Osteoblast (primary cell): ENCODE results near the gene RCSD1. TPM values are rescaled to one million over a fixed set of nuclear protein-coding genes. Genes with fewer than 3 reads are reported as not detected.

ENCODE experiments used
- DNase-seq: peaks from one replicate; pipeline ENCODE4 v3.0.0; 2011; ENCODE audit warnings: low spot score, mixed read lengths; ENCODE audit not compliant: insufficient read length; ENCODE audit errors: missing footprints
- H2AFZ ChIP-seq: 2 replicates; pipeline ENCODE4 v1.6.0; 2011; ENCODE audit warnings: mild to moderate bottlenecking, low read length
- H3K27ac ChIP-seq: 2 replicates; pipeline ENCODE4 v1.5.1; 2011; ENCODE audit warnings: mild to moderate bottlenecking, low read depth, low read length, moderate library complexity
- H3K27me3 ChIP-seq: 2 replicates; pipeline ENCODE4 v1.6.0; 2012; ENCODE audit warnings: mild to moderate bottlenecking, control low read depth, inconsistent platforms, low read length, moderate library complexity; ENCODE audit not compliant: insufficient read depth
- H3K36me3 ChIP-seq: 2 replicates; pipeline ENCODE4 v1.5.1; 2011; ENCODE audit warnings: mild to moderate bottlenecking, low read length, control low read depth, moderate library complexity; ENCODE audit not compliant: insufficient read depth
- H3K4me1 ChIP-seq: 2 replicates; pipeline ENCODE4 v1.5.1; 2011; ENCODE audit warnings: mild to moderate bottlenecking, low read length, control low read depth, moderate library complexity; ENCODE audit not compliant: insufficient read depth
- H3K4me2 ChIP-seq: 2 replicates; pipeline ENCODE4 v1.6.0; 2011; ENCODE audit warnings: mild to moderate bottlenecking, low read length; ENCODE audit not compliant: insufficient read depth
- H3K4me3 ChIP-seq: fragments of 200-600 bp; sonication (generic); 3 replicates; pipeline ENCODE4 v1.5.1; 2012; ENCODE audit warnings: mild to moderate bottlenecking, low read length, inconsistent platforms; ENCODE audit not compliant: insufficient read depth
- H3K79me2 ChIP-seq: 2 replicates; pipeline ENCODE4 v1.6.0; 2012; ENCODE audit warnings: mild to moderate bottlenecking, low read length, control low read depth, inconsistent platforms; ENCODE audit not compliant: insufficient read depth
- H3K9me3 ChIP-seq: 2 replicates; pipeline ENCODE4 v1.5.1; 2011; ENCODE audit warnings: low read depth, low read length, control low read depth
- H4K20me1 ChIP-seq: 2 replicates; pipeline ENCODE4 v1.6.0; 2012; ENCODE audit warnings: mild to moderate bottlenecking, low read length, control low read depth; ENCODE audit not compliant: insufficient read depth
- total RNA-seq: library from RNA; depleted of rRNA; stranded (reverse); fragments of >200 nt; gene quantifications from 2 replicates; pipeline ENCODE4 v1.2.3, GENCODE V29; 2012
- TF ChIP-seq, protein P1 (sequence below): IDR thresholded peaks from 2 replicates; pipeline ENCODE4 v1.5.1; 2011; ENCODE audit warnings: mild to moderate bottlenecking, low read depth, low read length, moderate library complexity; ENCODE audit errors: extremely low read depth

RCSD1 gene
- total RNA-seq, 1 donor = under 0.01 TPM

GRCh38 chr1:167618789-167619188 lies 11.2 kb upstream of the RCSD1 start:
- Histone ChIP-seq H3K36me3 (no peaks in the 10 kb centered on the region), H3K4me2 (no peak overlapping the region), H3K4me1 (peaks cover 9% of the 10 kb centered on the region), H3K27ac (no peak overlapping the region), H3K27me3 (no peaks in the 10 kb centered on the region), H3K79me2 (no peaks in the 10 kb centered on the region), H2AFZ (no peak overlapping the region), H4K20me1 (no peaks in the 10 kb centered on the region), H3K9me3 (no peaks in the 10 kb centered on the region), H3K4me3 (no peak overlapping the region)
- DNase-seq = no peak
- TF ChIP-seq, protein P1, sequence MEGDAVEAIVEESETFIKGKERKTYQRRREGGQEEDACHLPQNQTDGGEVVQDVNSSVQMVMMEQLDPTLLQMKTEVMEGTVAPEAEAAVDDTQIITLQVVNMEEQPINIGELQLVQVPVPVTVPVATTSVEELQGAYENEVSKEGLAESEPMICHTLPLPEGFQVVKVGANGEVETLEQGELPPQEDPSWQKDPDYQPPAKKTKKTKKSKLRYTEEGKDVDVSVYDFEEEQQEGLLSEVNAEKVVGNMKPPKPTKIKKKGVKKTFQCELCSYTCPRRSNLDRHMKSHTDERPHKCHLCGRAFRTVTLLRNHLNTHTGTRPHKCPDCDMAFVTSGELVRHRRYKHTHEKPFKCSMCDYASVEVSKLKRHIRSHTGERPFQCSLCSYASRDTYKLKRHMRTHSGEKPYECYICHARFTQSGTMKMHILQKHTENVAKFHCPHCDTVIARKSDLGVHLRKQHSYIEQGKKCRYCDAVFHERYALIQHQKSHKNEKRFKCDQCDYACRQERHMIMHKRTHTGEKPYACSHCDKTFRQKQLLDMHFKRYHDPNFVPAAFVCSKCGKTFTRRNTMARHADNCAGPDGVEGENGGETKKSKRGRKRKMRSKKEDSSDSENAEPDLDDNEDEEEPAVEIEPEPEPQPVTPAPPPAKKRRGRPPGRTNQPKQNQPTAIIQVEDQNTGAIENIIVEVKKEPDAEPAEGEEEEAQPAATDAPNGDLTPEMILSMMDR = no peak

DNA sequence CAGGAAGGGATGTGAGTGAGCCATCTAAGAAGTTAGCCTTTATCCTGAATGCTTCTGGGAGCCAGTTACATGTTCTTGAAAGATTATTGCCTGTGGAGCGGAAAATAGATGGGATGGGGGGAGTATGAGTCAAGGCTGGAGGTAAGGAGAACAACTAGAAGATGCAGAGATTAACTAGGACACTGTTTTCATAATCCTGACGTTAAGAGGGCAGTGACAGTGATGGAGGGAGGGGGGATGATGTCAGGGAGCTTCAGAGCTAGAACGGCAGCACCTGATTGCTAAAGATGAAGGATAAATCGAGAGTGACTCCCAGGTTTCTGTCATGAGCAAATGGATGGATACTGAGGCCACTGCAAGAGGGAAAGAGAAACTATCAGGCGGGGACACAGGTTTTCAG lies 10.0 kb upstream of the RCSD1 start:
- Histone ChIP-seq H3K36me3 (no peaks in the 10 kb centered on the region), H4K20me1 (no peaks in the 10 kb centered on the region), H3K4me2 (no peak overlapping the region), H3K9me3 (no peaks in the 10 kb centered on the region), H3K4me3 (no peak overlapping the region), H3K27ac (no peak overlapping the region), H2AFZ (no peak overlapping the region), H3K4me1 (peaks cover 9% of the 10 kb centered on the region), H3K79me2 (no peaks in the 10 kb centered on the region), H3K27me3 (no peaks in the 10 kb centered on the region)
- DNase-seq = no peak
- TF ChIP-seq, protein P1 = no peak

GRCh38 chr1:167621780-167622313 lies 8.2 kb upstream of the RCSD1 start:
- Histone ChIP-seq H3K27me3 (no peaks in the 10 kb centered on the region), H3K4me1 (peaks cover 9% of the 10 kb centered on the region), H2AFZ (no peak overlapping the region), H3K4me3 (no peak overlapping the region), H4K20me1 (no peaks in the 10 kb centered on the region), H3K9me3 (no peaks in the 10 kb centered on the region), H3K4me2 (no peak overlapping the region), H3K27ac (no peak overlapping the region), H3K79me2 (no peaks in the 10 kb centered on the region), H3K36me3 (no peaks in the 10 kb centered on the region)
- DNase-seq = no peak
- TF ChIP-seq, protein P1 = no peak

DNA sequence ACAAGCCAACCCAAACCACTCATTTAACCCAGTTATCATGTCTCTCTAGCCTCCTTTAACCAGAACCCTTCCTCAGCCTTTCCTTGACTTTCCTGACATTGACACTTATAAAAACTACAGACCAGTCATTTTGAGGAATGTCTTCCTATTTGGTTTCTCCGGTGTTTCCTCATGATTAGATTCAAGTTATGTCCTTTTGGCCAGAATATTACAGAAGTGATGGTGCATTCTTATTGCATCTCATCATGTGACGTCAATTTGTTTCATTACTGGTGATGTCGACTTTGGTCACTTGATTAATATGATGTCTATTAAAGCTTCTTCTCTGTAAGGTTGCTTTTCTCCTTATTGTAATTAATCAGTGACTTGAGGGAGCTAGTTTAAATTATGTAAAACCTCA lies 6.1 kb upstream of the RCSD1 start:
- no peaks in the 10 kb centered on the region for H3K27me3 ChIP-seq
- H4K20me1 ChIP-seq = no peaks in the 10 kb centered on the region
- H3K79me2 ChIP-seq = no peaks in the 10 kb centered on the region
- H3K4me2 ChIP-seq = no peak overlapping the region
- H2AFZ ChIP-seq = no peak overlapping the region
- H3K36me3 ChIP-seq = no peaks in the 10 kb centered on the region
- TF ChIP-seq, protein P1 = no peak
- no peak for DNase-seq
- H3K4me1 ChIP-seq = no peaks in the 10 kb centered on the region
- H3K4me3 ChIP-seq = no peak overlapping the region
- H3K27ac ChIP-seq = no peak overlapping the region
- no peaks in the 10 kb centered on the region for H3K9me3 ChIP-seq
